Suprapubic skin (tissue), 4 donors: ENCODE results near the gene AOC1. TPM values are rescaled to one million over a fixed set of nuclear protein-coding genes. Genes with fewer than 3 reads are reported as not detected.

Experiments
- DNase-seq, 2 donors: peaks; one replicate each; pipeline ENCODE4 v3.0.0-alpha.2; 2019; ENCODE audit warnings: low spot score in 2 of 2
- H3K27ac ChIP-seq: fragments of 200-600 bp; sonication (generic); one replicate; pipeline ENCODE4 v1.5.1; 2019
- H3K27me3 ChIP-seq: fragments of 200-600 bp; sonication (generic); one replicate; pipeline ENCODE4 v1.5.1; 2019
- H3K36me3 ChIP-seq: fragments of 200-600 bp; sonication (generic); one replicate; pipeline ENCODE4 v1.5.1; 2019
- H3K4me1 ChIP-seq: fragments of 200-600 bp; sonication (generic); one replicate; pipeline ENCODE4 v1.5.1; 2019
- H3K4me3 ChIP-seq: fragments of 200-600 bp; sonication (generic); one replicate; pipeline ENCODE4 v1.5.1; 2019; ENCODE audit warnings: mild to moderate bottlenecking
- H3K9me3 ChIP-seq: fragments of 200-600 bp; sonication (generic); one replicate; pipeline ENCODE4 v1.5.1; 2019
- EP300 ChIP-seq: sonication (generic); formaldehyde crosslinking; IDR thresholded peaks from one replicate; pipeline ENCODE4 v1.6.1; 2017; ENCODE audit warnings: antibody characterized with exemption
- POLR2A ChIP-seq, 2 donors: fragments of 450-650 bp; IDR thresholded peaks; one replicate each; pipeline ENCODE4 v1.6.1; 2017; ENCODE audit warnings: antibody characterized with exemption in 2 of 2, mild to moderate bottlenecking in 2 of 2, moderate library complexity in 2 of 2
- POLR2AphosphoS5 ChIP-seq, 3 donors: sonication (generic); formaldehyde crosslinking; IDR thresholded peaks; one replicate each; pipeline ENCODE4 v1.6.1; 2017; ENCODE audit warnings: antibody characterized with exemption in 3 of 3
- WGBS: methylation state at CpG from one replicate; pipeline ENCODE4 v1.1.5; 2018; 5-methylcytosine and 5-hydroxymethylcytosine counted together
- total RNA-seq, 4 donors: library from RNA; depleted of rRNA; stranded (reverse); fragments of >200 nt; gene quantifications; one replicate each; pipeline ENCODE4 v1.1.0, GENCODE V29; 2016
- TF ChIP-seq, protein P1 (sequence below), 2 donors: fragments of 200-600 bp in 1 of 2; fragments of 450-650 bp in 1 of 2; sonication (generic) in 1 of 2; IDR thresholded peaks; one replicate each; pipeline ENCODE4 v1.5.1; 2016 to 2019; ENCODE audit warnings: antibody characterized with exemption in 2 of 2, mild to moderate bottlenecking in 1 of 2, moderate library complexity in 1 of 2

AOC1 gene
- total RNA-seq, 4 donors from 2014 or later, result 1.9 to 5.5 (median 2.3) TPM

DNA sequence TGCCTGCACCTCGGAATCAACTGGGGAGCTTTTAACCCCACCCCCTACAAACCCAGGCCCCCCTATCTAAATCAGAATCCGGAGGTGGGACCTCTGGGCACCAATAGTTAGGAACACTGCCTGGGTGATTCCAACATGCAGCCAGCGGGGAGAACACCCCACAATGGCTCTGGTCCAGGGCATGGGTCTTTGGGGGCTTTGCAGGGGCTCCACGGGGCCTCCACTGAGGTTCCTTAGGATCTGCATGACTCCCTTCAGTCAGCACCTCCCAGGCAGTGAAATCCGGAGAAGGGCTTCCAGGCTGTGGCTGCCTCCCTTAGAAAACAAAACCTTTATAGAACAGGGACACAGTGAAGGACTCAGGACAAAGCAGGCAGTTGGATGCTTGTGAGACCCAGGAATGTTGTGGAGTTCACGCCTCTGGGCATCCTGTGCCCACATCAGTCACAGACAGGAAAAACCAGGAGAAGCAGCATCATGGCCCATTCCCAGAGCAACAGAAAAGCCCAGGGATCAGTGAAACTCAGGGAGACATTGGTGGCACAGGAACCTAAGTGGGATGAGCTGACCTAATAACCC lies 16.5 kb upstream of the AOC1 start:
- no peak overlapping the region for H3K27ac ChIP-seq
- WGBS, result 52% methylated on average over 3 of the region's 6 CpGs
- TF ChIP-seq, protein P1, sequence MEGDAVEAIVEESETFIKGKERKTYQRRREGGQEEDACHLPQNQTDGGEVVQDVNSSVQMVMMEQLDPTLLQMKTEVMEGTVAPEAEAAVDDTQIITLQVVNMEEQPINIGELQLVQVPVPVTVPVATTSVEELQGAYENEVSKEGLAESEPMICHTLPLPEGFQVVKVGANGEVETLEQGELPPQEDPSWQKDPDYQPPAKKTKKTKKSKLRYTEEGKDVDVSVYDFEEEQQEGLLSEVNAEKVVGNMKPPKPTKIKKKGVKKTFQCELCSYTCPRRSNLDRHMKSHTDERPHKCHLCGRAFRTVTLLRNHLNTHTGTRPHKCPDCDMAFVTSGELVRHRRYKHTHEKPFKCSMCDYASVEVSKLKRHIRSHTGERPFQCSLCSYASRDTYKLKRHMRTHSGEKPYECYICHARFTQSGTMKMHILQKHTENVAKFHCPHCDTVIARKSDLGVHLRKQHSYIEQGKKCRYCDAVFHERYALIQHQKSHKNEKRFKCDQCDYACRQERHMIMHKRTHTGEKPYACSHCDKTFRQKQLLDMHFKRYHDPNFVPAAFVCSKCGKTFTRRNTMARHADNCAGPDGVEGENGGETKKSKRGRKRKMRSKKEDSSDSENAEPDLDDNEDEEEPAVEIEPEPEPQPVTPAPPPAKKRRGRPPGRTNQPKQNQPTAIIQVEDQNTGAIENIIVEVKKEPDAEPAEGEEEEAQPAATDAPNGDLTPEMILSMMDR (IDR thresholded peaks at IDR 0.05), result no peak
- no peak for TF ChIP-seq POLR2A (IDR thresholded peaks at IDR 0.05)
- no peak for TF ChIP-seq POLR2AphosphoS5 (IDR thresholded peaks at IDR 0.05)
- TF ChIP-seq EP300, result no peak
- H3K4me1 ChIP-seq, result no peaks in the 10 kb centered on the region
- peaks cover 7% of the 10 kb centered on the region for H3K27me3 ChIP-seq
- no peak for DNase-seq
- H3K36me3 ChIP-seq, result no peaks in the 10 kb centered on the region
- H3K9me3 ChIP-seq, result no peaks in the 10 kb centered on the region
- H3K4me3 ChIP-seq, result no peak overlapping the region

DNA sequence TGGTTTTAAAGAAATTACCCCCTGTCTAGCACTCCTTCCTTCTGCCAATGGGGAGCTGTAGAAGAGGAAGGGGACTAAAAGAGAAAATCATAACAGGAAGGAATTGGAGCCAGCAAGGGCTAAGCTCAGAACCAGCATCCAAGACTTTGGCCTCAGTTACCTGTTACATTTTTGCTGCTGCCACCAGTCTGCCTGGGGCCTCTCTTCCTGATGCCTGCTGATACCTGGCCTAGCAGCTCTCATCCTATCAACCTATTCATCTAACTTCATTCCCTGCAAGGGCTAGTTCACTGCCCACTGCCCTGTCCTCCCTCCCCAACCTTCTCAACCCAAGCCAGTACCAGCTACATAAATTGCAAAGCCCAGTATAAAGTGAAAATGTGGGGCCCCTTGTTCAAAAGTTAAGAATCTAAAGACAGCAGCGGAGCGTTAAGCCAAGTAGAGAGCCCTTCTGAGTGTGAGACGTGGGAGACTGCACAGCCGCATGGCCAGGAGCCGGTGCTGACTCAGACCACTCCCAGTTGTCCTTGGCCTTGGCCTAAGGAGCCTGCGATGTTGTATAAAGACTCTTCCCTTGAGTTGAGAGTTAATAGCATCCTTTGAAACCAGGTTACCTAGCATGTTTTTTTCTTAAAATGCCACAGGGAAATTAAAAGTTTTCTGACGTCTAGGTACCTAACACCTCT lies 13.2 kb upstream of the AOC1 start:
- Histone ChIP-seq H3K4me3 (no peak overlapping the region), H3K9me3 (no peaks in the 10 kb centered on the region), H3K36me3 (no peaks in the 10 kb centered on the region), H3K27me3 (peaks cover 7% of the 10 kb centered on the region), H3K4me1 (no peaks in the 10 kb centered on the region), H3K27ac (no peak overlapping the region)
- DNase-seq, result no peak
- 83% methylated on average over 7 of the region's 7 CpGs for WGBS
- no peak for TF ChIP-seq POLR2A (IDR thresholded peaks at IDR 0.05)

DNA sequence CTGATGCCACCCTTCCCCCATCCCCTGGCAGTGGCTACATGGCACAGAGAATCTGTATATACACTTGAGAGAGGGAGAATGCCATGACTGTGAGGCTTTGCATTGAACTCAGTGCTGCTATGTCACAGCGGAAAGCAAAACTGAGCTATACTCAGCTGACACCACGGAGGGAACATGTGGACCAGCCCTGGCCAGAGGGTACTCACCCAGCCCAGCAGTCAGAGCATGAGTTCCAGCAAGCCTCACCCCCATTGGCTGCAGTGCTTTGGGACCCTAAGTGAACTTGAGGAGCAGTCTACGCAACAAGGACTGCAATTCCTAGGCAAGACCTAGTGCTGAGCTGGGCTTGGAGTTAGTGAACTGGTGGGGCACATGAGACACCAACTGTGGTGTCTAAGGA lies 10.3 kb upstream of the AOC1 start:
- no peak for DNase-seq
- Histone ChIP-seq H3K4me3 (no peak overlapping the region), H3K4me1 (no peaks in the 10 kb centered on the region), H3K27ac (no peak overlapping the region), H3K27me3 (no peaks in the 10 kb centered on the region), H3K9me3 (no peaks in the 10 kb centered on the region), H3K36me3 (no peaks in the 10 kb centered on the region)
- no peak for TF ChIP-seq POLR2AphosphoS5 (IDR thresholded peaks at IDR 0.05)
- TF ChIP-seq, protein P1 (IDR thresholded peaks at IDR 0.05), result no peak
- TF ChIP-seq EP300, result no peak
- no peak for TF ChIP-seq POLR2A (IDR thresholded peaks at IDR 0.05)
- 100% methylated on average over 1 of the region's 3 CpGs for WGBS

DNA sequence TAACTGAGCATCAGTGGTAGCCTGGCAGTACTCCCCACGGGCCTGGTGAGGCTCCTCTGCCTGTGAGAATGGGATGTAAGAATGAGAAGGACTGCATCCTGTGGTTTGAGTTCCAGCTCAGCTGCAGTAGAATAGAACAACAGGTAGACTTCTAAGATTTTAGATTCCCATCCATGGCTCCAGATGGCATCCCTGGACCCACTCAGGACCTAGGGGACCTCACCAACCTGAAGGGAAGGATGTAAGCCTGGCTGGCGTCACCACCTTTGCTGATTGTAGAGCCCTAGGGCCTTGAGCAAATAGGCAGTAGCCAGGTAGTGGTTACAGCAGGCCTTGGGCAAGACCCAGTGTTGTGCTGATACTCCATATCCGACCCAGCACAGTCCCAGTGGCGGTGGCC lies 9.6 kb upstream of the AOC1 start:
- Histone ChIP-seq H3K27ac (no peak overlapping the region), H3K4me3 (no peak overlapping the region), H3K36me3 (no peaks in the 10 kb centered on the region), H3K9me3 (no peaks in the 10 kb centered on the region), H3K4me1 (no peaks in the 10 kb centered on the region), H3K27me3 (no peaks in the 10 kb centered on the region)
- 87% methylated on average over 3 of the region's 4 CpGs for WGBS
- DNase-seq, result no peak
- TF ChIP-seq POLR2A (IDR thresholded peaks at IDR 0.05) (no peak), POLR2AphosphoS5 (IDR thresholded peaks at IDR 0.05) (no peak), EP300 (no peak)
- TF ChIP-seq, protein P1 (IDR thresholded peaks at IDR 0.05), result no peak

DNA sequence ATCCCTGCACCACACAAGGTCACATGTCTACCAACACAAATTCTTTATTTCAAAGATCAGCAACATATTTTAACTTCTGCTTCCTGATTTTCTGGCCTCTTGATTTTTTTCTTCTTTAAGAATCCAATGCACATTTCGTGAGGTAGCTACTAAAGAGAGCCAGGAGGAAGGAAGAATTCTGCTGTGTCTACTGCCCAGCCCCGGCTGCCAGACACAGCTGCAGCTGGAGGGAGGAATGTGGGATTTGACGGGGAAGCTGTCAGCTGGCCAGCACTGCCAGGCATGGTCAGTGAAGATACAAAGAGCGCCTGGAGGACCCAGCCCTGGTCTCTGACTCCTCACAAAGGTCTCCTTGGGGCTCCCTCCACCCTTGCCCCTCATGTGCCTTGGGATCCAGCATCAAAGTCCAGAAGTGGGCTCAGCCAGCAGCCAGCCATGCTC lies 6.9 kb upstream of the AOC1 start:
- no peak overlapping the region for H3K27ac ChIP-seq
- WGBS, result 30% methylated on average over 4 of the region's 4 CpGs
- DNase-seq, result peak in 1 of 2 donors; percentile 55
- no peak for TF ChIP-seq EP300
- TF ChIP-seq, protein P1 (IDR thresholded peaks at IDR 0.05), result no peak
- no peak for TF ChIP-seq POLR2A (IDR thresholded peaks at IDR 0.05)
- TF ChIP-seq POLR2AphosphoS5 (IDR thresholded peaks at IDR 0.05), result no peak
- H3K9me3 ChIP-seq, result no peaks in the 10 kb centered on the region
- H3K4me3 ChIP-seq, result no peak overlapping the region
- no peaks in the 10 kb centered on the region for H3K4me1 ChIP-seq
- no peaks in the 10 kb centered on the region for H3K27me3 ChIP-seq
- no peaks in the 10 kb centered on the region for H3K36me3 ChIP-seq
